SK-N-SH (cell line): ENCODE results near the gene ZNF8. TPM values are rescaled to one million over a fixed set of nuclear protein-coding genes. Genes with fewer than 3 reads are reported as not detected.

ENCODE experiments used
- CTCF ChIA-PET: fragments of 300-600, 350-600 bp; formaldehyde crosslinking; extraction: SDS; loops from one replicate; lab custom pipeline; 2021; lab: Yijun Ruan, JAX
- POLR2A ChIA-PET: fragments of 350-600 bp; sonication (Branson Sonifier 250); formaldehyde crosslinking; extraction: SDS; loops from one replicate; lab custom pipeline; 2020; ENCODE audit warnings: antibody characterized with exemption, inconsistent platforms; lab: Yijun Ruan, JAX
- DNase-seq: peaks from one replicate; pipeline ENCODE4 v3.0.0; 2012
- H2AFZ ChIP-seq: fragments of 200-600 bp; sonication (generic); 2 replicates; pipeline ENCODE4 v1.8.1; 2016; ENCODE audit warnings: antibody characterized with exemption, mild to moderate bottlenecking, low read depth
- H3F3A ChIP-seq: fragments of 200-600 bp; sonication (generic); replicated peaks from 2 replicates; pipeline ENCODE3; 2016; ENCODE audit warnings: antibody characterized with exemption, mild to moderate bottlenecking; ENCODE audit not compliant: insufficient read depth
- H3K27ac ChIP-seq, 2 experiments: fragments of 200-500 bp in 1 of 2; fragments of 200-600 bp in 1 of 2; sonication (Bioruptor generic) in 1 of 2; sonication (generic), shearing (Covaris generic) in 1 of 2; 2 replicates each; pipeline versions ENCODE4 v1.5.1 to v1.6.1; 2014 to 2016; ENCODE audit warnings: low read depth in 2 of 2, inconsistent platforms in 1 of 2, low read length in 1 of 2, mild to moderate bottlenecking in 1 of 2, mixed read lengths in 1 of 2
- H3K27me3 ChIP-seq: fragments of 200-600 bp; sonication (generic), shearing (Covaris generic); 2 replicates; pipeline ENCODE4 v1.6.1; 2016; ENCODE audit warnings: mixed run types; ENCODE audit not compliant: insufficient read depth
- H3K36me3 ChIP-seq, 2 experiments: fragments of 200-500 bp in 1 of 2; fragments of 200-600 bp in 1 of 2; sonication (Bioruptor generic) in 1 of 2; sonication (generic) in 1 of 2; replicated peaks in 1 of 2; 2 replicates each; pipeline versions ENCODE3 to v1.5.1; 2014 to 2016; ENCODE audit warnings: low read length in 1 of 2, mild to moderate bottlenecking in 1 of 2; ENCODE audit not compliant: insufficient read depth in 2 of 2, control insufficient read depth in 1 of 2
- H3K4me1 ChIP-seq, 2 experiments: fragments of 200-500 bp in 1 of 2; fragments of 200-600 bp in 1 of 2; sonication (Bioruptor generic) in 1 of 2; sonication (generic), shearing (Covaris generic) in 1 of 2; 2 replicates each; pipeline versions ENCODE4 v1.5.1 to v1.6.1; 2014 to 2016; ENCODE audit warnings: low read depth in 1 of 2, low read length in 1 of 2, mixed run types in 1 of 2; ENCODE audit not compliant: insufficient read depth in 2 of 2, control insufficient read depth in 1 of 2
- H3K4me2 ChIP-seq: fragments of 200-600 bp; sonication (generic), shearing (Covaris generic); 2 replicates; pipeline ENCODE4 v1.6.1; 2017; ENCODE audit warnings: mixed run types
- H3K4me3 ChIP-seq, 2 experiments: fragments of 200-500 bp in 1 of 2; fragments of 200-600 bp in 1 of 2; sonication (Bioruptor generic) in 1 of 2; sonication (generic), shearing (Covaris generic) in 1 of 2; 2 replicates each; pipeline versions ENCODE4 v1.5.1 to v1.8.1; 2014 to 2016; ENCODE audit warnings: low read depth in 2 of 2, inconsistent platforms in 1 of 2, low read length in 1 of 2, mild to moderate bottlenecking in 1 of 2, mixed read lengths in 1 of 2, moderate library complexity in 1 of 2
- H3K79me2 ChIP-seq: fragments of 200-600 bp; sonication (generic); 2 replicates; pipeline ENCODE4 v1.8.1; 2017; ENCODE audit warnings: mild to moderate bottlenecking; ENCODE audit not compliant: insufficient read depth
- H3K9ac ChIP-seq: fragments of 200-600 bp; sonication (generic); 2 replicates; pipeline ENCODE4 v1.6.1; 2017; ENCODE audit warnings: mixed run types
- H3K9me2 ChIP-seq: fragments of 200-600 bp; sonication (generic); 2 replicates; pipeline ENCODE4 v1.6.1; 2017; ENCODE audit warnings: mixed run types
- H3K9me3 ChIP-seq: fragments of 200-600 bp; sonication (generic); 2 replicates; pipeline ENCODE4 v1.6.1; 2017; ENCODE audit warnings: mixed run types, mild to moderate bottlenecking, moderate library complexity
- H4K20me1 ChIP-seq: fragments of 200-600 bp; sonication (generic); 2 replicates; pipeline ENCODE4 v1.6.1; 2017; ENCODE audit warnings: mild to moderate bottlenecking, mixed run types; ENCODE audit not compliant: insufficient read depth
- CHD2 ChIP-seq: fragments of 150-350 bp; IDR thresholded peaks from 2 replicates; pipeline ENCODE4 v1.6.1; 2018; ENCODE audit warnings: low read length; ENCODE audit not compliant: partially characterized antibody
- EP300 ChIP-seq, 2 experiments: IDR thresholded peaks; 2 replicates each; pipeline versions ENCODE4 v1.4.0 to v1.6.1; 2012; ENCODE audit warnings: borderline replicate concordance in 1 of 2, low read depth in 1 of 2, low read length in 1 of 2
- EZH2phosphoT487 ChIP-seq: fragments of 200-600 bp; sonication (generic); IDR thresholded peaks from 2 replicates; pipeline ENCODE4 v1.6.1; 2017; ENCODE audit warnings: low read depth, mixed run types, mild to moderate bottlenecking, antibody characterized with exemption, moderate library complexity, borderline replicate concordance
- FOSL2 ChIP-seq: IDR thresholded peaks from 2 replicates; pipeline ENCODE4 v1.4.0; 2012; ENCODE audit warnings: low read depth, mild to moderate bottlenecking, moderate library complexity, borderline replicate concordance
- FOXJ3 ChIP-seq: sonication (generic); formaldehyde crosslinking; IDR thresholded peaks from 2 replicates; pipeline ENCODE4 v1.5.1; 2020; ENCODE audit warnings: mild to moderate bottlenecking, missing genetic modification reagents
- FOXM1 ChIP-seq: IDR thresholded peaks from 2 replicates; pipeline ENCODE4 v1.4.0; 2012; ENCODE audit warnings: low read depth, mild to moderate bottlenecking
- GABPA ChIP-seq: IDR thresholded peaks from 2 replicates; pipeline ENCODE4 v1.4.0; 2012; ENCODE audit warnings: low read depth, mild to moderate bottlenecking
- JUND ChIP-seq: IDR thresholded peaks from 2 replicates; pipeline ENCODE4 v1.4.0; 2012
- MAX ChIP-seq: IDR thresholded peaks from 2 replicates; pipeline ENCODE4 v1.4.0; 2012; ENCODE audit warnings: low read depth
- MEF2A ChIP-seq: IDR thresholded peaks from 2 replicates; pipeline ENCODE4 v1.4.0; 2012; ENCODE audit warnings: low read depth, borderline replicate concordance
- MXI1 ChIP-seq: IDR thresholded peaks from 2 replicates; pipeline ENCODE4 v1.6.1; 2012; ENCODE audit warnings: mild to moderate bottlenecking, low read depth, low read length, improper control_type of control experiment
- NFIC ChIP-seq: IDR thresholded peaks from 2 replicates; pipeline ENCODE4 v1.4.0; 2012; ENCODE audit warnings: borderline replicate concordance
- PBX3 ChIP-seq: IDR thresholded peaks from 2 replicates; pipeline ENCODE4; 2012
- POLR2AphosphoS5 ChIP-seq: IDR thresholded peaks from 2 replicates; pipeline ENCODE4 v1.6.1; 2012; ENCODE audit warnings: low read depth, low read length
- RCOR1 ChIP-seq: fragments of 150-350 bp; IDR thresholded peaks from 2 replicates; pipeline ENCODE4 v1.6.1; 2017; ENCODE audit warnings: antibody characterized with exemption, low read length
- REST ChIP-seq: IDR thresholded peaks from 2 replicates; pipeline ENCODE4 v1.6.1; 2012; ENCODE audit warnings: mild to moderate bottlenecking, low read depth, low read length, moderate library complexity
- SIN3A ChIP-seq: IDR thresholded peaks from 2 replicates; pipeline ENCODE4 v1.6.1; 2012; ENCODE audit warnings: low read depth, mild to moderate bottlenecking, low read length, moderate library complexity, borderline replicate concordance
- TAF1 ChIP-seq: IDR thresholded peaks from 2 replicates; pipeline ENCODE4 v1.6.1; 2012; ENCODE audit warnings: low read depth, mild to moderate bottlenecking, low read length, moderate library complexity, borderline replicate concordance
- TEAD4 ChIP-seq: IDR thresholded peaks from 2 replicates; pipeline ENCODE4 v1.4.0; 2012; ENCODE audit warnings: mild to moderate bottlenecking, borderline replicate concordance; ENCODE audit not compliant: insufficient read depth
- USF1 ChIP-seq: IDR thresholded peaks from 2 replicates; pipeline ENCODE4 v1.4.0; 2012; ENCODE audit warnings: low read depth, borderline replicate concordance
- WGBS: methylation state at CpG from one replicate; pipeline ENCODE4 v1.1.6; 2017; ENCODE audit warnings: low lambda C conversion rate; 5-methylcytosine and 5-hydroxymethylcytosine counted together
- polyA plus RNA-seq, 3 experiments: library from polyadenylated mRNA; depleted of rRNA; stranded (reverse); fragments of >200 nt; gene quantifications; 2 replicates each; pipeline ENCODE4 v1.2.3, GENCODE V29; 2012

Gene ZNF8
- polyA plus RNA-seq, 1 of the 3 experiments (the other 2 are of a cell fraction) = 1.4 TPM

GRCh38 chr19:58291943-58292342 is 13.2 kb downstream of the ZNF8 start:
- TF ChIP-seq CHD2 (no peak), GABPA (no peak), TEAD4 (no peak), PBX3 (no peak), SIN3A (no peak), TAF1 (no peak), POLR2AphosphoS5 (no peak), EZH2phosphoT487 (no peak), JUND (no peak), MAX (no peak), NFIC (no peak), FOXM1 (no peak), MEF2A (no peak), MXI1 (no peak), USF1 (no peak), RCOR1 (no peak), FOXJ3 (CRISPR knock-in tag) (no peak), EP300 (IDR thresholded peaks at IDR 0.05; ENCODE audit: borderline replicate concordance in 1 of 2, low read depth in 1 of 2, low read length in 1 of 2) (no peak), FOSL2 (no peak), REST (no peak)
- Histone ChIP-seq H3F3A (no peaks in the 10 kb centered on the region), H3K27me3 (no peaks in the 10 kb centered on the region), H3K9ac (no peak overlapping the region), H4K20me1 (no peaks in the 10 kb centered on the region), H3K4me2 (no peak overlapping the region), H3K79me2 (peaks cover 6% of the 10 kb centered on the region; the same call in 1 of the 2 replicates), H3K4me1 (no peaks in the 10 kb centered on the region), H3K9me2 (no peaks in the 10 kb centered on the region), H2AFZ (no peak overlapping the region), H3K36me3 (peaks cover 58 to 93% of the 10 kb centered on the region in 2 experiments), H3K4me3 (no peak overlapping the region; a peak in 1 of 4 replicates), H3K27ac (no peak overlapping the region), H3K9me3 (peaks cover 7% of the 10 kb centered on the region; the same call in 1 of the 2 replicates)
- no peak for DNase-seq
- 95% methylated on average over 7 of the region's 7 CpGs for WGBS
- ChIA-PET POLR2A (no interaction called here), CTCF (no interaction called here)
